HG03457 (cell line): ENCODE data around the gene PCSK5.
"Not testable (repeated sequence)": the region's sequence is repeated elsewhere in the genome, so short reads cannot be mapped to it uniquely, and the experiment has no call there.

ENCODE experiments used
- ATAC-seq: cut with Tn5 transposase; IDR thresholded peaks from one replicate; pipeline ENCODE4 v1.9.1; 2021; ENCODE audit warnings: moderate number of reproducible peaks; ENCODE audit not compliant: unreplicated experiment

The PCSK5 gene

DNA sequence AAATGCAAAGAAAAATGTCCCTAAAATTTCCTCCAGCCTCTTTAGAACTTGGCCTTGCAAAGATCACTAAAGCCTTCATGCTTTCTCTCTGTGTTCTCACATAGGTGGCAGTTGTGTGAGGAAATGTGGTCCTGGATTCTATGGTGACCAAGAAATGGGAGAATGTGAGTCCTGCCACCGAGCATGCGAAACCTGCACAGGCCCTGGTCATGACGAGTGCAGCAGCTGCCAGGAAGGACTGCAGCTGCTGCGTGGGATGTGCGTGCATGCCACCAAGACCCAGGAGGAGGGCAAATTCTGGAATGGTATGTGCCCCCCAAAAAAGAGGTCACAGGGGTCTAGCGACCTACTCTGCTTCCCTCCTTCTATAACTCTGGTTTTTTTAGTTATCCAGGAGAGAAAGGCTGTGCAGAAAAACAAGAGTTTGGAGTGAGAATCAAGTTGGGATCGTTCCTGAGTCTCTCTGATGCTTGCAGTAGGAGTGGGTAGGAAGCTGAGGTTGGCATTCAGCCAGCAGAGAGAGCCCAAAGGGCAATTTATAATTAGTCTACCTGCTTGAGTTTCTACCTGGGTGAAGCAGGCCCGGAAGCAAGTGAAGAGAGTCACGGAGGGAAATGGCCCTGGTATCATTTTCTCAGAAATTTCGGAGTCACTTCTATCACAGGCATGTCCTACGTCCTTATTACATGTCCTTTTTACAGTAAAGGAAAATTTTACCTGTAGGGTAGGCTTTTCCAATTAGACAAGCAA is 406.3 kb downstream of the PCSK5 start:
- no peak for ATAC-seq

DNA sequence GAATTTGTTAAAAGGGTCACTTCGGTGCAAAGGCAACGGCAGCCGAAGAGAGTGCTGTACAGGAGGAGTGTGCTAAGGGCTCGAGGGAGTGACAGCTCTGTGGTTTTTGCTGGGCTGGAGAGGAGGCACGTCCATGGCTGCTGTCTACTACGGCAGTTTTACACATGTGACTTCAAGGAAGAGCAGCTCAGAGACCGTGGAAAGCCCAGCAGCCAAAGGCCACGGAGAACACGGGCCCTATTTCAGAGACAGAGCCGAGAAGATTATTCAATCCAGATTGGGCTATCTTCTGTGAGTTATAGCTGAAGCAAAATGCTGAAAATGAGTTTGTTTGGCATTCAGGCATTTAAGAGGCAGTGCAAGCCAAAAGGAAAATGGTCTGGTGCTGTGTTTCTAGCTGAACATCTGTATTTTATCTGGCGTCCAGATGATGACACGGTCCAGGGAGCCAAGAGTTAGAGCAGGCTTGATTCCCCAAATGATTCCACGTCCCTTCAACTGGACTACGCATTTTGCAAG is 407.3 kb downstream of the PCSK5 start:
- ATAC-seq: no peak

DNA sequence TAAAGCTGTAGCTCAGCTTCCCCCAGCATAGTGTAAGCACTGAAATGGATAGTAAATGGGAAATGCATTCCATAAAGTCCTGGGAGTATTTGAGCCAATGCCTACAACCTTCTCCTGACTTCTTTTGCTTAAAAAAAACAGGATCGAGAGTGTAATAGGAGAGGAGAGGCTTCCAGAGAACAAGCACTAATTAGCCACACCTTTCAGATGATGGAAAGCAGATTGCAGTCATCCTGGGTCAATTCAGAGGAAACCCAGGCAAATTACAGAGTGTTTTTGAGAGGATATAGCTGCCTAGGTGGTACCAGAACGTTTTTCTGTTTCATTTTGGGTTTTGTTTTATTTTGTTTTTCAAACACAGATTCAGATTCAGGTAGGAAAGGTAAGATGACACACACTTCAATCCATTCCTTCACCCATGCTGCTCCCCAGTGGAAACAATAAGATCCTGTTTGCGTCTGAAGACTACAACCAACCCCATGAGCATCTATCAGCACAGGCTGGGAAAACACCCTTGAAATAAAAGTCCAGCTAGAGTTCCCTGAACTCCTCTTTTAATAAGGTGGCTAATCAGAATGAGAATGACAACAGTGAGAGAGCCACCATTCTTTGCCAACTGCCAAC is 408.2 kb downstream of the PCSK5 start:
- ATAC-seq: no peak

DNA sequence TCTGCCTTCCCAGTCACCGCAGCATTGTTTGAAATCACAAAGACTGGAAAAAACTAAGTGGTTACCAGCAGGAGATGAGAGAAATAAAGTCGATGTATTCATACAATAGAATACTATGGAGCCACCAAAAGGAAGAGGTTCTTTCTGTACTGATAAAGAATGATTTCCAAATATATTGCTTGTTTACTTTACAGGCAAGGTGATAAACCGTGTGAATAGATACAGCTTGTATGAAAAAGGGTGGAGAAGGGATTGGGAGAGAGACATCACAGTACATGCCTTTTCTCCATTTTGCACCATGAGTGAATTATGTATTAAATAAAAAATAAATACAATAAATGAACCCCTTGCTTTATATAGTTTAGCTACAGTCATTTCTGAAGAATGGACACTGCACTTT is 412.1 kb downstream of the PCSK5 start:
- ATAC-seq: no peak

DNA sequence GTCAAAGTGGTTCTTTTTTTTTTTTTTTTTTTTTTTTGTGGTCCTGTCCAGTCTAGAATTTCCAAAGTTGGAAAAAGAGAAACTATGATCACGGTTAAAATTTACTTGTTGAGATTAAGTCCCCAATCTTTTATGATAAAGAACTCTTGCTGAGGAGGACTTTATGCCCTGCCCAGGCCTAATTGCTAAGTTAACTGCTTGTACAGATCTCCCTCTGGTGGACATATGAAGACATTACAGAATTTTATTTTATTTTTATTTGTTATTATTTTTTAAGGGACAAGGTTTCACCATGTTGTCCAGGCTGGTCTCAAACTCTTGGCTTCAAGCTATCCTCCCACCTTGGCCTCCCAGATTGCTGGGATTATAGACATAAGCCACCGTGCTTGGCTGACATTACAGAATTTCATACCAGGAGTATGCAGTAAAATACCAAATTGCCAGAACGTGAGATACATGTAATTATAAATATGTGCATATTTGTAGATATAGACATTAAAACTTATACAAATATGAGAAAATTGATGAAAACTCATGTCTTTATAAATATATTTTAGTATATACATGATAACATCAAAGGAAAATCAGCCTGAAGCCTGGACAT is 412.6 kb downstream of the PCSK5 start:
- ATAC-seq: no peak

DNA sequence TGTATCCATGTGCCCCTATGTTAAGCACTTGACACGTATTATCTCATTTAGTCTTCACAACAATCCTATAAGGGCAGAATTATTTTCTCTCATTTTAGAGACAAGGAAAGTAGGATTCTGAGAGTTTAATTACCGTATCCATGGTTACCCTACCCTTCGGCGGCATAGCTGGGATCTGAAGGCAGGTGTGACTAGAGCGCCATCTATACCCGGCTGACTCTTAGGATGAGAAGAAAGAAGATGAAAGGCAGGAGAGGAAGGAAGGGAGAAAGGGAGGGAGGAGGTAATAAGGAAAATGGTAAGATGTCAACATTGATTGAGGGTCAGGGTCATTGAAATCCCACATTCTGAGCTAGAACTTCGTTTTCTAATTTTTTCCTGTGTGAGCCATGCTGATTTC is 416.6 kb downstream of the PCSK5 start:
- ATAC-seq: not testable (repeated sequence)

DNA sequence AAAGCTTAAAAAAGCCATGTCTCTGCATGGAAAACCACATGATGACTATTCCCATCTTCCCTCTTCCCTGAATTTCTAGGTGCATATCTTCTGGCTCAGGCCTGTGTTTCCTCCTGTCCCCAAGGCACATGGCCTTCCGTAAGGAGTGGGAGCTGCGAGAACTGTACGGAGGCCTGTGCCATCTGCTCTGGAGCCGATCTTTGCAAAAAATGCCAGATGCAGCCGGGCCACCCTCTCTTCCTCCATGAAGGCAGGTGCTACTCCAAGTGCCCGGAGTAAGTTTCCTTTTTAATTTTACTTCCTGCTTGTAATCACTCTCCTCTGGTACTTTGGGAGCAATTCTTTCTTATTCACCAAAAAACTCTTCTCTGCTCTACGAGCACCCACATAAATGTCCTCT is 420.1 kb downstream of the PCSK5 start:
- ATAC-seq: no peak

DNA sequence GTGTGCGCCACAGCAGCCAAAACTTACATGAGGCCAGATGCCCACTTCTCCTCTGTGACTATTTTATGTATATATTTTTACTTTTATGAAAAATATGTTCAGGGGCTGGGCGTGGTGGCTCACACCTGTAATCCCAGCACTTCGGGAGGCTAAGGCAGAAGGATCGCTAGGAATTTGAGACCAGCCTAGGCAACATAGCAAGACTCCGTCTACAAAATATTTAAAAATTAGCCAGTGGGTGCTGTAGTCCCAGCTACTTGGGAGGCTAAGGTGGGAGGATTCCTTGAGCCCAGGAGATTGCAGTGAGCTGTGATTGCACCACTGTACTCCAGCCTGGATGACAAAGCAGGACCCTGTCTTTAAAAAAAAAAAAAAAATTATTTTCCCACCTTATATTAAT is 420.5 kb downstream of the PCSK5 start:
- ATAC-seq: no peak

DNA sequence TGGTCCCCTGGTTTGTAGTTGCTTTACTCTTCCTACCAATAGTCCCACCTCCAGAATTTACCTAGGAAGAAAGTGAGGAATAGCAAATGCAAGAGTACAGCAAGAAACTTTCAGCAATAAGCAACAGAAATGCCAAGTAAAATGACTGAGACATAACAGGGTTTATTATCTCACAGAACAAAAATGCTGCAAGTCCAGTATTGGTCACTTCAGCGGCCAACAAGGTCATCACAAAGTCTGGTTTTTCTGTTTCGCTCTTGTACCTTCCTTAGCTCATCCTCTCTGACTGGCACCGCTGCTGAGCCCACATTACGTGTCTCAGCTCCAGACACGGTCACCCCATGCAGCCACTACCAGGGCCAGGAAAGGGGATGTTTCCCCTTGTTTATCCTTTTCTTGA is 421.1 kb downstream of the PCSK5 start:
- no peak for ATAC-seq

DNA sequence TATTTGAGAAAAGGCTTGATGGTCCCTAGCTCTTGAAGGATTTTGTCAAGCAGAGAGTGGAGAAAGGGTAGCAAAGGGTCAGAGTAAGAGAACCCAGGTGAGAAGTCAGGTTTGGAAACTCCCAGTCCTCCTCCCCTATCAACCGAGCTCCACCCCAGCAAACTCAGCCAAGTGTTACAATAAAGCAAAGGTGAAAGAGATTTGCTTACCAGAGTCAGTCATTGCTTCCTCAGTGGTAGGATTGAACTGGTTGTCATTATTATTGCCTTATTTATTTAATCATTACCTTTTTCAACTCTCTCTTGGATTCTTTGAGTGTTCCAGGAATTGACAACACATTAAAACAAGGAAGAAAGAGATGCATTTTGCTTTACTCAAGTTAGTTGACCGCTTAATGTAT is 423.3 kb downstream of the PCSK5 start:
- ATAC-seq: no peak

DNA sequence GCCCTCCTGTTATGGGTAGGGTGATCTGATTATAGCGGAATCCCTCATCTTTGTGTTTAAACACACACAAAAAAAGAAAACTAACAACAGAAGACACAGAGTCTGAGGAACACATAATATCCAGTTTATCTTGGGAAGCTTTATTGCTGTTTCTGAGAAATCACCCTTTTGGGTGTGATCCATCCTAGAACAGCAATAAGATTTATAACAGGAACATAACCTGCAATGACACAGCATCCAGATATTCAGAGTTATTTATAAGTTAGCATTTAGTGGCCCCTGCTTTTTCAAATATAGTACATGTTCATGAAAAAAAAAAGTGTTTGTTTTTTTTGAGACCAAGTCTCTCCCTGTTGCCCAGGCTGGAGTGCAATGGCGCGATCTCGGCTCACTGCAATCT is 423.8 kb downstream of the PCSK5 start:
- no peak for ATAC-seq

DNA sequence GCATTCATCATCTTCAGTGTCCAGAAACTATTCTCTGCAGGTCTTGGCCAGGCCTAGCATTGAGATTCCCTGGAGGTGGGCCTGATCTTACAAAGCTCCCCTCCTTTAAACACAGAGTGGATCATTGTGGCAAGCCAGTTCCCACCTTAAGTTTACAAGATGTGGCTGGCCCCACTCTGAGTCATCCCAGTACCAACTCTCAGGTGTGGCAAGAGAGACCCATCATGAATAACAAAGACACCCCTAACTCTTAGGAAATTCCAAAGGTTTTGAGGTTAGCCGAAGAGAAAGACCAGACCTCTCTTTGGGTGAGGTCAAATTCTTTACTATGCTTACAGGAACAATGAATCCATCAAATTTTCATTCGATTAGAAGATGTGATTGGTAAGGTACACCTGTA is 425.6 kb downstream of the PCSK5 start:
- ATAC-seq: no peak

DNA sequence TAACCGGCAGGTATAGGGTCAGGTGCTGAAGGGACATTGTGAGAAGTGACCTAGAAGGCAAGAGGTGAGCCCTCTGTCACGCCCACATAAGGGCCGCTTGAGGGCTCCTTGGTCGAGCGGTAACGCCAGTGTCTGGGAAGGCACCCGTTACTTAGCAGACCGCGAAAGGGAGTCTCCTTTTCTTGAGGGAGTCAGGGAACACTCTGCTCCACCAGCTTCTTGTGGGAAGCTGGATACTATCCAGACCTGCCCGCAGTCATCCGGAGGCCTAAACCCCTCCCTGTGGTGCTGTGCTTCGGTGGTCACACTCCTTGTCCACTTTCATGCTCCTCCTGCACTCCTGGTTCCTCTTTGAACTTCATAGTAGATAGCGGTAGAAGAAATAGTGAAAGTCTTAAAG is 429.0 kb downstream of the PCSK5 start:
- ATAC-seq: not testable (repeated sequence)

DNA sequence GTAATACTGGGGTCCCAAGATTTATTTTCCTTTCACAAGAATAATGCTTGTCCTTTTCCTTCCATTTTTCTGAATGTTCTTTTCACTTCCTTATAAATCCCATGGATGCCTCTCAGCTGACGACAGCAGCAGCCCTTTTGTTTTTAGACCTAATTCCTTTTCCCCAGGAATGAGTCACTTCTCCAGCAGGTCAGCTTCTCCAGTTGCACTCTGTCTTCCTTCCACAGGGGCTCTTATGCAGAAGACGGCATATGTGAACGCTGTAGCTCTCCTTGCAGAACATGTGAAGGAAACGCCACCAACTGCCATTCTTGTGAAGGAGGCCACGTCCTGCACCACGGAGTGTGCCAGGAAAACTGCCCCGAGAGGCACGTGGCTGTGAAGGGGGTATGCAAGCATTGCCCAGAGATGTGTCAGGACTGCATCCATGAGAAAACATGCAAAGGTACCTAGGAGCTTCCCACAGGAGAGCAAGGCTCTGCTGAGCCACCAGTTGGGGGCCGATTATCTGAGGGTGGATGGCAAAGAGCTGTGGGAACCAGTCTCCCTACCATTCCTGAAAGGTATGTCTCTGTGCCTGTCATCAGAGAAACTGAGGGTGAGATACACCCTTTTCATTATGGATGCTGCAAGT is 430.8 kb downstream of the PCSK5 start:
- no peak for ATAC-seq

DNA sequence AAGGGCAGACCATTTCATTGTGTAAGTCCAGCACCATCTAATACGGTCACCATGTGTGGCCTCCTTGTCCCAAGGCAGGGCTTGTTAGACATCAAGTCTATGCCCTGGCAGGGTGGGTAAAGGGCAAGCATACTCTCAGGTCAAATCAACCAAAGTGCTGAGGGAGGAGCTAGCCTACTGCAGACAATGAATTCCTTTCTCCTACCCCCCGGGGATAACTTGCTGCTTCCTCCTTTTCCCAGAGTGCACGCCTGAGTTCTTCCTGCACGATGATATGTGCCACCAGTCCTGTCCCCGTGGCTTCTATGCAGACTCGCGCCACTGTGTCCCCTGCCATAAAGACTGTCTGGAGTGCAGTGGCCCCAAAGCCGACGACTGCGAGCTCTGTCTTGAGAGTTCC is 432.3 kb downstream of the PCSK5 start:
- ATAC-seq: no peak

DNA sequence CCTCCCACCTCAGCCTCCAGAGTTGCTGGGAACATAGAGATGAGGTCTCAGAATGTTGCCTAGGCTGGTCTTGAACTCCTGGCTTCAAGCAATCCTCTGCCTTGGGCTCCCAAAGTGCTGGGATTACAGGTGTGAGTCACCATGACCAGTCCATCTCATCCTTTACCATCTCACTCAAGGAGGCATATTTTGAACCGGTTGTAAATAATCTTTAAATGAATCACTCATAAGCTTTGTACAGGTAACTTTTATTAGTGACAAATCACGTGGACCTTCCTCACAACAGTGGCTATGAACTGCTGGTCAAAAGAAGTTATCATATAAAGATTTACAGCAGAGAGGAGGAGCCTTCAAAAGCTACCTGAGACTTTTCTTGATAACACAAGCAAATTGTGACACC is 433.0 kb downstream of the PCSK5 start:
- ATAC-seq: no peak

DNA sequence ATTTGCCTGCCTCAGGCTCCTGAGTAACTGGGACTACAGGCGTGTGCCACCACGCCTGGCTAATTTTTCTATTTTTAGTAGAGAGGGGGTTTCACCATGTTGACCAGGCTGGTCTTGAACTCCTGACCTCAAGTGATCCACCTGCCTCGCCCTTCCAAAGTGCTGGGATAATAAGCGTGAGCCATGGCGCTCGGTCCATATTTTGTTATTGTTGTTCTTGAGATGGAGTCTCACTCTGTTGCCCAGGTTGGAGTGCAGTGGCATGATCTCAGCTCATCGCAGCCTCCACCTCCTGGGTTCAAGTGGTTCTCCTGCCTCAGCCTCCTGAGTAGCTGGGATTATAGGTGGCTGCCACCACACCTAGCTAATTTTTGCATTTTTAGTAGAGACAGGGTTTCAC is 433.6 kb downstream of the PCSK5 start:
- not testable (repeated sequence) for ATAC-seq

DNA sequence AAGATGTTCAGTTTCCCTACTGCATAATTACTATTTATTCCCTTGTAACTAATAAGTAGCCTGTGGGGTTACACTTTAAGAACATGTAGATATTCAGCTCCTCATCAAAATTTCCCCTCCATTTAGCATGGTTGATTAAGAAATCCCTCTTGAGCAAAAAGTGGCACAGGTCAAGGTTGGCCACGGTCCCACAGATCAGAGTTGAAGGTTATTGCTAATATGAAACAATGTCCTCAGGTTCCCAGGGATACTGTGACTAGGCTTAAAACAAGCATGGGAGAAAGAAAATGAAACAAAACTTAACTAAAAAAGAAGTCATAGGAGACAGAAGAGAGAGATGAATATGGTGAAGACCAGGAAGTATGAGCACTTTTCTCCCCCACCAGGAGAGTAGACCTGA is 439.6 kb downstream of the PCSK5 start:
- no peak for ATAC-seq

DNA sequence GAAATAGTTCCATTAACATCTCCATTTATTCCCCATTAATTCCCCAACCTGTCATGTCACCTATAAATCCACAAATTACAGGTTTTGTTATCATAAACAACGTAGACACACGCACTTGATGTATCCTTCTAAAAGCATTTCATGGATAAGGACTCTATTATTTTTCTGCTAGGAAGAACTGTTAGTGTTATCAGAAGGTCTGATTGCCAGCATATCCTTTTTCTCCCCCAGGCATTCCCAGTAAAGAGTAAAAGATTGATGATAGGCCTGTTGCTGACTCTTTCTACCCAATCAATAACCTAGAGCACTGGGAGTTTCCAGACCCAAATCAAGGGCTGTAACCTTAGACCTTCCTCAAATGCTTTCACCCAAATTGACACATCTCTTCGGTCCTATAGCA is 442.9 kb downstream of the PCSK5 start:
- ATAC-seq: no peak

DNA sequence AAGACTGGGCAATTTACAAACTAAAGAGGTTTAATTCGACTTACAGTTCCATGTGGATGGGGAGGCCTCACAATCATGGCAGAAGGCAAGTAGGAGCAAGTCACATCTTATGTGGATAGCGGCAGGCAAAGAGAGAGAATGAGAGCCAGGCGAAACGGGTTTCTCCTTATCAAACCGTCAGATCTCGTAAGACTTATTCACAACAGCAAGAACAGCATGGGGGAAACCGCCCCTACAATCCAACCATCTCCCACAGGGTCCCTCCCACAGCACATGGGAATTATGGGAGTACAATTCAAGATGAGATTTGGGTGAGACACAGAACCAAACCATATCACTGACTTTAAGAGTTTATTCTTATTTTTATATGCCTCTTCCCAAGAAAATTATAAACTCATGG is 443.5 kb downstream of the PCSK5 start:
- ATAC-seq: no peak

DNA sequence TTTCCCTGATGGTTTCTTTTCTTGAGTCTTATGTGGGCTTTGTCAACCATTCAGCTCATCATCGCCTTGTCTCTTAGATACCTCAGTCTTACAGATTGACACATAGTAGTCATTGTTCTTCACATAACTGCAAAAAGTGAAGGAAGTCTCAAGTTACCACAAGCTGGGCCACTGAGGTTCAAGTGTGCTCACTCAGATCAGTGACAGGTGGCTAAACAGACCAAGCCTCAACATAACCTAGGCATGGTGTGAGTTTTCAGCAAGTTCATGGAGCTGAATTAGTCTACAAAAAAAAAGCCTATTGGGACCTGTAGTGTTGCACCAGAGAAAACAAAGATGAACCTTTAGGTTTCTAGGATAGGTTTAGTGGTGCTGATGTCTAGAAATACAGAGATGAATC is 445.6 kb downstream of the PCSK5 start:
- ATAC-seq: no peak

DNA sequence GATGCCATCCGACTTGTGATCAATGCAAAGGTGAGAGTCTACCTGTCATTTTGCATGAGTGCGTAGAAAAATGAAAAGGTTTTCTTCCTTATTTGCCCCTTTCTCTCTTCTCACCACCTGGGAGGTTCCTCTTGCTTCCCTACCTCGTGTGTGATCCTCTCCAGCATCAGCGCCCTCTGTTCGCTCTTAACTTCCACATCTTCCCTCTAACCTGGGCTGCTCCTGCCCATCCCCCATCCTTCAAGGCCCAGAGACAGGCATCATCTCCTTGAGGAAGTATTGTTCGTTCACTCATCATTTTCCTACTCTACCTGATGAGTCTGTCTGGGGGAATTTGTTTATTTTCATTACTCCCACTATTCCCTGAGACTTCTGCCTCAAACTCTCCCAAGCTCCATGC is 447.9 kb downstream of the PCSK5 start:
- ATAC-seq: no peak
